Activated CD4-positive, alpha-beta T cell treated with anti-CD3 and anti-CD28 coated beads, Interleukin-10, Interleukin-2, amounts not matched to agents 100 ng/mL and 50 ng/mL, durations not matched to agents 16 hours and 8 hours (primary cell): ENCODE results near the gene MICOS13.
A peak's percentile ranks its signal among the peaks of the same experiment; 100 is the strongest.

Experiments used
- DNase-seq: peaks from one replicate; pipeline ENCODE4 v3.0.0-alpha.2; 2020

MICOS13 gene

GRCh38 chr19:5665781-5666513 lies 14.4 kb downstream of the MICOS13 start:
- DNase-seq, result no peak

DNA sequence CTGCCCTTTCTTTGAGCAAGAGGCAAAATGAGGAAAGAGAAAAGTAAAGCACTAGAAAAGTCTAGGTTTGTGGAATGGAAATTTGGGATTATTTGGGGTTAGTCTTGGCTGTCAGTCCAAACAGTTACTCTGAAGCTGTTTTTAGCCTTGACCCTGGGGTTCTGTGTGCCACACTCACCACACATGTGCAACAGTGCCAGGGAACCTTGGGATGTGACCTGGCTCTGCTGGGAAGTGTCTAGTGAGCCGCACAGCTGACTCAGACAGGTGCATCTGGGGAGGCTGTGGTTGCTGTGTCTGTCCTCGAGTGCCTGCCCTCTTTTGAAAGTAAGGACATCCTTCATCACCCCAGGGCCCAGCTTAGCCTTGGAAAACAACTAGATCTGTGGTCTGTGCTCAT lies 15.8 kb downstream of the MICOS13 start:
- DNase-seq, result no peak

DNA sequence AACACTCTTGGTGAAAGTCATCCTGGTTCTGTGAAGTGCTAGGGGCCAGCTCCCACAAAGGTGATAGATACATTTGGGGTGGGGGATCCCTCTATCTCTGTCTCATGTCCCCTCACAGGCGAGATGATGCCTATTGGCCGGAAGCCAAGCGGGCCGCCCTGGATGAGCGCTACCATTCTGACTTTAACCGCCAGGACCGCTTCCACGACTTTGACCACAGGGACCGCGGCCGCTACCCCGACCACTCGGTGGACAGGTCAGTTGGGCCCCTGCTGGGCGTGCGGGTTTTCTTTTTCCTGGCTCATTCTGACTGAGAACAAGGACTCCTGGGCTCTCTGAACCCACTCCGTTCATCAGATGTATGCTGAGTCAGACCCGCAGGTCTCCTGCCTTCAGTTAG lies 16.4 kb downstream of the MICOS13 start:
- no peak for DNase-seq

DNA sequence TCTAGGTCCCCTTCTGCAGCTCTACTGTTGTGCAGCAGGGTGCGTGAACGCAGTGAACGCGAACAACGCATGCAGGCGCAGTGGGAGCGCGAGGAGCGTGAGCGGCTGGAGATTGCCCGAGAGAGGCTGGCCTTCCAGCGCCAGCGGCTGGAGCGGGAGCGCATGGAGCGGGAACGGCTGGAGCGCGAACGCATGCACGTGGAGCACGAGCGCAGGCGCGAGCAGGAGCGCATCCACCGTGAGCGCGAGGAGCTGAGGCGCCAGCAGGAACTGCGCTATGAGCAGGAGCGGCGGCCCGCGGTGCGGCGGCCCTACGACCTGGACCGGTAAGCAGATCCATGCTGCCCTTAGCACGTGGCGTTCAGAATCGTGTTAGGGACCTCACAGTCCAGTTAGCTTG lies 18.8 kb downstream of the MICOS13 start:
- no peak for DNase-seq

DNA sequence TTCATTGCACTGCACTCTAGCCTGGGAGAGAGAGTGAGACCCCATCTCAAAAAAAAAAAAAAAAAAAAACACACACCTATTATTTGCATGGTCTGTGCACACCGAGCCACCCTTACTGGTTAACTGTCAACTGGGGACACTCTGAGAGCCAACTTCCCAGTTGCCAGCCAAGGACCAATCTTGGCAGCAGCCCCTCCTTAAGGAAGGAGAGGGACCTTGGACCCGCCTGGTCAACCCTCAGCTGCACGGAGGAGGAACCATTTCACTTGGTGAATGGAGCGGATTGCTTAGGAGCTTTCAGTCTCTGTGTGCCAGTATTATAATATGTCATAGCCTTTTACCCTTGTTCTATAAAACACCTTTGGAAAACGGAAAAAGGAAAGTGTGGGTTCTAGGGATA lies 24.9 kb downstream of the MICOS13 start:
- no peak for DNase-seq

DNA sequence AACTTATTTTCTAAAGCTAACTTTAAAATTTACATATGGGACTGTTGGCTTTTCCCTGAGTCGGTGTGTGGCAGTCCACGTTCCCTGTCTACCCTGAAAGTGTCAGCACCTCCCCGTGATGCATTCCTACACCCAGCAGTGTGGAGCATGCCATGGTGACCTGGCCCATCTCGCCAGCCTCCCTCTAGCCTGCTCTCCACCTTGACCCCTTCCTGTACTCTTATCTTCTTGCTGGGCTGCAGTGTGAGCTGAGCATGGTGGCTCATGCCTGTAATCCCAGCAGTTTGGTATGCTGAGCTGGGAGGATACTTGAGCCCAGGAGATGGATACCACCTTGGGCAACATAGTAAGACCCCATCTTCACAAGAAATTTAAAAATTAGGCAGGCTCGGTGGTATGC lies 25.4 kb downstream of the MICOS13 start:
- DNase-seq, result no peak

GRCh38 chr19:5652261-5652660 lies 28.1 kb downstream of the MICOS13 start:
- DNase-seq, result no peak

GRCh38 chr19:5651361-5651760 lies 29.0 kb downstream of the MICOS13 start:
- DNase-seq, result no peak

DNA sequence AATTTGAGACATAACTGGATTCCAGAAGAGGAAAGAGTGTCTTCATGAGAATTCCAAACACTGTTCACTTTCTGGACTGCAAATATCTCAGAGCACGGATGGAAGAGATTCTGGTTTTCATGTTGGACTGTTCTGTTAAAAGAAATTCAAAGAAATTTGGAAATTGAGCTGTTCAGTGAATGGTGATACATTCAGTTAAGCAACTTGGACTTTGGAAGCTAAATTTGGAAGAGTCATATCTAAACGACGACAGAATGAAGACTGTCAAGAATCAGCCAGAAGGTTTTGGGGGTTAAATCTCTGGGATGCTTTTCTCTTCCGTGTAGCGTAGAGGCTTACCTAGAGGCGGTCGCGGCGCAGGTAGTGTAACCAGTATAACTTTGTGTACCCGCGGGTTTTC lies 31.9 kb downstream of the MICOS13 start:
- no peak for DNase-seq

DNA sequence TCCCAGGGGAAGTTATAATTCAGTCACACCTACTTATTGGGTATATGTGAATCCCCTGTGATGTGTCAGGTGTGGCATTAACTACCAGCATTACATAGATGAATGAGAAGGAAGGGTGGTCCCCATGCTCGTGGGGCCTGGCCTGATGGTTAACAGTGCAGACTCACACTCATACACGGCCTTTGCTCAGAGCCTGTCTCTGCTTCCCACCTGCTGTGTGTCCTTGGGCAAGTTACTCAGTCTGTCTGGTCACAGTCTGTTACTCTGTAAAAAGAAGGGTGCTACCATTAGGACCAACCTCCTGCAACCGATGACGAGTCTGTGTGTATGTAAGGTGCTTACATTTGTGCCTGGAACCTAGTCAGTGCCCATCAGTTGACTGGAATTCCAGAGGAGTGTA lies 33.6 kb downstream of the MICOS13 start:
- DNase-seq, result no peak

- DNase-seq, result no peak
Measured at GRCh38 chr19:5645409-5645808, 34.9 kb downstream of the MICOS13 start.

- no peak for DNase-seq
Measured at GRCh38 chr19:5644037-5644436, 36.3 kb downstream of the MICOS13 start.

DNA sequence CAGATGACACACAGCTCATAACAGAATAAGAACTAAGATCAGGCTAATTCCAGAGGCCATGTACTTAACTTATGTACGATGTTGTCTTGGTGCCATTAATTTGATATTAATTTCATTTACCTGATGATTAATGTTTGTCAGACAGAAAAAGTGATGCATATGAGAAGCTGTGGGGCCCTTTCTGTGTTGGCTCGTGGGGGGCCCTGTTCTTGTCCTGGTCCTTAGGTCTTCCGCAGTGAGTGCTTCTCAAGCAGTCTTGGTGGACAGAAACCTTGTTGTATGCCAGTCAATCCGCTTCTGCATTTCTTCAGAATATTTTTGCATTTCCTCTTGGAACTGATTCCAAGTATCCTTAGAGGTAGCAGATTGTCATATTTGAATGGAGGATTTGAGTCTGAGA lies 37.3 kb downstream of the MICOS13 start:
- no peak for DNase-seq

DNA sequence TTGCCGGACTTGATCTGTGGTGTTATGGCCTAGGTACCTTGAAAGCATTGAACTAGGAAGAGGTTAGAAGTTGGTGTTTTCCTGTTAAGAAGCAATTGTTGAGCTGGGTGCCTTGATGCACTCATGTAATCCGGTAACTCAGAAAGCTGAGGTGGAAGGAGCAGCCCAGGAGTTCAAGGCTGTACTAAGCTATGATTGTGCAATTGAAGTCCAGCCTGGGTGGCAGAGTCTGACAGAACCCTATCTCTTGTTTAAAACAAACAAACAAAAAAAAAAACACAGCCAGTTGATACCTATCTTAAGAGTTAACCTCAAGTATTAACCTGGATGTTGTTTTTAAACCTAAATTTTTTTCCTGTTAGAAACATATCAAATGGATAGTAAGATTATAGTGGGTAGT lies 38.1 kb downstream of the MICOS13 start:
- no peak for DNase-seq

DNA sequence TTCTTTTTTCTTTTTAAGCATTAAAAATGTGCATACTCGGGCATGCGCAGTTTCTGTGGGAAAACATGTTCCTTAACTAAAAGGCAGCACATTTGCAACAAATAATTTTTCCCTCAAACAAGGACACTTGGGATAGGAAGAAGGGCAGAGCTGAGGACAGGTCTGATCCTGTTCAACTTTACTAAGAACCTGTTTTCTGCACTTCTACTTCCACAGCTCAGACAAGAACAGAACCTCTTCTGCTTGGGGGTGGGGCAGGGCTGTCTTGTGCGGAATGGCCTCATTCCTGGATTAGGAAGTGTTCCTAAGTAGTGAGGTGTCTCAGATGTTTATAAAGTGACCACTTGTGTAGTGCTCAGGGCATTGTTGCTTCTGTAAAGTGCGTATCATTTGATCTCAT lies 39.1 kb downstream of the MICOS13 start:
- DNase-seq, result no peak

- no peak for DNase-seq
Measured at GRCh38 chr19:5637971-5638370, 42.3 kb downstream of the MICOS13 start.

GRCh38 chr19:5635427-5635826 lies 44.9 kb downstream of the MICOS13 start:
- DNase-seq, result no peak

- no peak for DNase-seq
Measured at GRCh38 chr19:5632657-5633056, 47.7 kb downstream of the MICOS13 start.

DNA sequence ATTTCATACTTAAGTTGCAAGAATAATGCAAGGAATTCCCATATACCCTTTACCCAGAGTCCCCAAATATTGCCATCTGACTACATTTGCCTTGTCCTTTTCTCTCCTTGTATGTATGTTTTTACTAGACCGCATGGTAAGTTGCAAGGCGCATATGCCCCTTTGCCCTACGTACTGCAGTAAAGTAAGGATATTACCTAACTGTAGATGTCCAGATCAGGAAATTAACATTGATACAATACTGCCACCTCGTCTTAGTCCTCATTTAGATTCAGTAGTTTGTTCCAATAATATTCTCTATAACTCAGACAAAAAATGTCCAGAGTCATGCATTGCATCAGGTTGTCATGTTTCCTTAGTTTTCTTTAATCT lies 48.1 kb downstream of the MICOS13 start:
- DNase-seq, result no peak

DNA sequence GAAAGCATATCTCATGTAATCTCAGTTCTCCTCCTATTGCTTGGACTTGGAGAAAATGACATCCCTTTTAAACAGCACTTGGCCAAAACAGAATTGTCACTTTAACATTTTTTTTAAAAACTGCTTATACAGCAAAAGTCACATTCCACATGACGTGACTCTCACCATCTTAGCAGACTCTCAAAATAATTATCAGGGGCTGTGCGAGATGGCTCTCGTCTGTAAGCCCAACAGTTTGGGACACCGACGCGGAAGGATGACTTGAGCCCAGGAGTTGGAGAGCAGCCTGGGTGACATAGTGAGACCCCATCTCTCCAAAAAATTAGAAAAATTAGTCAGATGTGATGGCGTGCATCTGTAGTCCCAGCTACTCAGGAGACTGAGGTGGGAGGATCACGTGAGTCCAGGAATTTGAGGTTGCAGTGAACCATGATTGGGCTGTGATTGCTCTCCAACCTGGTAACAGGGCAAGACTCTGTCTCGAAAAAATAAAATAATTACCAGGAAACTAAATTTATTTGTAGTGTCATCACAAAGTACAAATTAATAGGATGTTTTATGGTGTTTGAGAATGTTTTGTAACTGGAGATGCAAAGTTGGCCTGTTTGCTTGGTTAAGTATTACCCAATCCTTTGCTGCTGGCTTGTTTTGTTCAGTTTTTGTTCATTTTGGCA lies 48.6 kb downstream of the MICOS13 start:
- no peak for DNase-seq

DNA sequence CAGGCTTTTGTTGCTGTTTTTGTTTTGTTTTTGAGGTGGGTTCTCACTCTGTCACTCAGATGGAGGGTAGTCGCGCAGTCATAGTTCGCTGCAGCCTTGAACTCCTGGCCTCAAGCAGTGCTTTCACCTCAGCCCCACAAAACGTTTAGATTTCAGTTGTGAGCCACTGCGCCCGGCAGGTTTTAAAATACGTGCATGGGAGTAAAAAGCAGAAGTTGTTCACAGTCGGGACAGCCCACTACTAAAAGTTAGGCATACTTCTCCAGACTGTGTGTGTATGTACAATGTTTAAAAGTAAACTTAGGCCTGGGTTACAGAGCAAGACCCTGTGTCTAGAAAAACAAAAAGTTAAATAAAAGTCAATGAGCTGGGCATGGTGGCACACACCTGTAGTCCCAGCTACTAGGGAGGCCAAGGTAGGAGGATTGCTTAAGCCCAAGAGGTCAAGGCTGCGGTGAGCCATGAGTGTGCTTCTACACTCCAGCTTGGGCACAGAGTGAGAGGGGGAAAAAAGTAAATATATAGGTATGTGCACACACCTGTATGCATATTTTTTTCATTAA lies 51.3 kb downstream of the MICOS13 start:
- DNase-seq, result no peak

- DNase-seq, result peak; percentile 21
Measured at GRCh38 chr19:5628461-5628860, 51.9 kb downstream of the MICOS13 start.
